NCI-H1092 (cell line): ENCODE measurements around the gene ACTN1.
"Not testable (repeated sequence)": the region's sequence is repeated elsewhere in the genome, so short reads cannot be mapped to it uniquely, and the experiment has no call there.

Experiments
- DNase-seq: peaks from one replicate; lab custom pipeline; 2025; lab: John Stamatoyannopoulos, UW

The ACTN1 gene

GRCh38 chr14:68986926-68987652 lies 8.0 kb upstream of the ACTN1 start:
- DNase-seq: no peak

DNA sequence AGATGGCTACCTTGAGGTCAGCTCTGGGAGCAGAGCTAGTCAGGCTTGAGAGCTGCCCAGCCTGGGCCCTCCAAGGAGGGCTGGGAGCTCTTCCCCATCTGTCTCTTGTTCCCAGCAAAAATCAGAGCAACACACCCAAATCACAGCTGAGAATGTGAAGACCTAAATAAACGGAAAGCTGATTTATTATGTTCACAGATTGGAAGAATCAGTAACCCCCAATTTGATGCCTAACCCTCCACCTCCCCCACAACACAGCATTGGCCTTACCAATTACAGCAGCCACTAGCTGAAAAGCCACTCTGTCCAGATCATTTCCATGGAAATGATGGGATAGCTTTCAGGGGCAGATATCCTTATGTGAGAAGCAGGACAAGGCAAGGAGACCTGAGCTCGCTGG lies 7.1 kb upstream of the ACTN1 start:
- DNase-seq: no peak

DNA sequence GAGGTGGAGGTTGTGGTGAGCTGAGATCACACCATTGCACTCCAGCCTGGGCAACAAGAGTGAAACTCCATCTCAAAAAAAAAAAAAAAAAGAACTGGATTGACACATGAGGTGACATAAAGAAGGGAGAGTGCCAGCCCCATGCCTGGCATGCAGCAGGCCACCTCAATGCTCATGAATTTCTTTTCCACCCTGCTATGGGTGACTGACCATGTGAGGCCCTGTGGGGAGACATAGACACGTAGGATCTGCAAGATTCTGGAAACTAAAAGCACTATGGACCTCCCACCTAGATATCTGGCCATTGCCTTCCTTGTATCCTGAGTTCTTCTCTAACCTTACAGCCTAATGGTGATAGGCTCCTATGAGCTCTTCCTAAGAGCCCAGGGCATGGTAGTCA lies 5.6 kb upstream of the ACTN1 start:
- DNase-seq: no peak

- no peak for DNase-seq
Measured at GRCh38 chr14:68983191-68983590, 4.1 kb upstream of the ACTN1 start.

GRCh38 chr14:68982581-68982980 lies 3.5 kb upstream of the ACTN1 start:
- DNase-seq: no peak

DNA sequence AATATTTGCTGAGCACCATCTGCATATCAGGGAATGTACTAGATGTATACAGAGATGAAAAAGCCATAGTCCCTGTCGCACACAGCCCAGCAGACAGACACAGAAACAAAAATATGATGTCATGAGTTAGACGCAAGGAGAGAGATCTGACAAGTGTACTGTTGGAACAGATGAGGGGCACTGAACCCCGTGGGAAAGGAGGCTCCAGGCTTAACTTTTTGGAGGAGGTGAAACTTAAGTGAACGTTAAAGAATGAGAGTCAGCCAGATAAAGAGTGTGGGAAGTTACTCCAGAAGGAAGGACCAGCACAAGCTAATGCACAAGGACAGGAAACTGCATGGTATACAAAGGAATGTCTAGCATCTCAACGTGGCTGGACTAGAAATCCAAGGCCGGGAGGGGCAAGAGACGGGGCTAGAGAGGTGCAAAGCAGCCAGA lies 2.5 kb upstream of the ACTN1 start:
- DNase-seq: no peak

GRCh38 chr14:68981139-68981538 lies 2.0 kb upstream of the ACTN1 start:
- no peak for DNase-seq

DNA sequence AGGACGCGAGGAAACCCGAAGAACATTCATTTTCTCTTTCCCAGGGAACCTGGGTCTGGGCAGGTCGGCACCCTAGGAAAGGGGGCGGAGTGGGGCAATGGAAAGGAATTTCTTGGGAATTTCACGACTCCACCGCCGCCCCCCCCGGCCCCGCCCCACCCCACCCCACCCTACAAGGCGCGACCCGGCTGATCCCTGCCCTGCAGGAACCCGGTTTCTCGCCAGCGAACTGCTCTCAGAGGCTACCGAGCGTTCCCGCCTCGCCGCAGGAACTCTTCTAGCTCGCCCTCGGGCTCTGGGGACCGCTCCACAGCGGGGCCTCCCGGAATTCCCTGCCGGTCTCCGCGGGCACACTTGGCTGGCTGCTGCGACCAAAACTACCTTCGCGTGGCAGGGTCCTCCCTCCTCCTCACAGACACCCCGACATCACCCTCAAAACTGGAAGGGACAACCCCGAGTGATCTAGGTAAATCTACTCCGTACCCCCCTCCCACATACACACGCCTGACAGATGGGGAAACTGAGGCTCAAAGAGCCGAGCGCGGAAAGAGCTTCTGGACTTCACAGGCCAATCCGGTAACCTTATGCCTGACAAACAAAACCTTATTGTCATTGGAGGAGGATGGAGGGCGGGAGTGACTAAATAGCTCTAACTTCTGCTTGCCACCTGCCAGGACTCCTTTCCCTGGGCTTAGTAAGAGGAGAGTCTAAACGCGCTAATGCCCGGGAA lies 785 bp upstream of the ACTN1 start:
- peak; percentile 13 for DNase-seq

DNA sequence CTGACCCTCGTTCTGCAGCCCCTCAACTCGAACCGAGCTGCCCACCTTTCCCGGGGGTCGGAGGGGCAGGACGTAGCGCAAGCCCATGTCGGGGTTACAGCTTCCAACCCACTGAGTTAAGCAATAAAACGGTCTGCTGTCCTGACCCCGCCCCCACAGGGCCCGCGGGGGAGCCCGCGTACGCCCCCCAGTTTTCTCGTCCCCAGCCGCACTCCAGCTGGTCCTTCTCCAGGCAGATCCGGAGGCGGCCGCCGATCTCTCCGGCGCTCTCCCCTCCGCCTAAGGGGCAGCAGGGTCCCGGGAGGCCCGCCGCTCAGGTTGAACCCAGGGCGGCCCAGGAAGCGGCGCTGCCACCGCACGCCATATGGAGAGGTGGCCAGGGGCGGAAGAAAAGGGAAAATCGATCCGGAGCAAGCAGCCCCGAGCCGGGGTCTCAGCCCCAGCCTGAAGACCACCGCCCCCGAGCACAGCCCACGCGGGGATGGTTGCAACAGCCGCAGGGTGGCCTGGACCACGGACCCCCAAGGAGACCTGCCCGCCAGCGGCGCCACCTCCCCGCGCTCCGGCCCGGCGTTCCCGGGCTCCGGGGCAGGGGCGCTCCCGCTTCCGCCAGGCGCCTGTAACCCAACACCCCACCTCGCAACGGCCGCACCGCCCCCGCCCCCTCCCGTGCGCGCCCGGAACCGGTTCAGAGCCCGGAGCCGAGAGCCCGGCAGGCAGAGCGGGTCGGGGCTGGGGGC lies 760 bp downstream of the ACTN1 start:
- DNase-seq: peak; percentile 43

DNA sequence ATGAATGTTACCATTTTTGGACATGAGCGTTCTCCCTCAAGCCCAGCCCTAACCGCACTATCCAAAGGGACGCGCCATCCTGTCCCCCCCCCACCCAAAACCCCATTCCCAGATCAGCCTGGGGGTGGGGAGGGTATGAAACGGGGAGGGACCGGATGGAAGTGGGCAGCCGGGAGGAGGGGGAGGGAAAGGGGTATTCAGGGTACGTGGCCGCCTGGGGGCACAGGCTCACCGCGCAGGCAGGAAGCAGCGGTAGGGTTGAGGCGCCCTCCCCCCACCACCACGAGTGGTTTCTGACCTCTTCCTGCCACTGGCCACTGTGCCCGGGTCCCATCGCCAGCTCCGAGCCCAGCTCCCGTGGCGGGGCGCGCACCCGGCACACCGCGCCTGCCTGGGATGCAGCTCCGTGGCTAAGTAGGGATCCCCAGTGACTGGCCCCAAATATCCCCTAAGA lies 1.4 kb downstream of the ACTN1 start:
- DNase-seq: peak; percentile 12

- no peak for DNase-seq
Measured at GRCh38 chr14:68977180-68977717, 1.9 kb downstream of the ACTN1 start.

DNA sequence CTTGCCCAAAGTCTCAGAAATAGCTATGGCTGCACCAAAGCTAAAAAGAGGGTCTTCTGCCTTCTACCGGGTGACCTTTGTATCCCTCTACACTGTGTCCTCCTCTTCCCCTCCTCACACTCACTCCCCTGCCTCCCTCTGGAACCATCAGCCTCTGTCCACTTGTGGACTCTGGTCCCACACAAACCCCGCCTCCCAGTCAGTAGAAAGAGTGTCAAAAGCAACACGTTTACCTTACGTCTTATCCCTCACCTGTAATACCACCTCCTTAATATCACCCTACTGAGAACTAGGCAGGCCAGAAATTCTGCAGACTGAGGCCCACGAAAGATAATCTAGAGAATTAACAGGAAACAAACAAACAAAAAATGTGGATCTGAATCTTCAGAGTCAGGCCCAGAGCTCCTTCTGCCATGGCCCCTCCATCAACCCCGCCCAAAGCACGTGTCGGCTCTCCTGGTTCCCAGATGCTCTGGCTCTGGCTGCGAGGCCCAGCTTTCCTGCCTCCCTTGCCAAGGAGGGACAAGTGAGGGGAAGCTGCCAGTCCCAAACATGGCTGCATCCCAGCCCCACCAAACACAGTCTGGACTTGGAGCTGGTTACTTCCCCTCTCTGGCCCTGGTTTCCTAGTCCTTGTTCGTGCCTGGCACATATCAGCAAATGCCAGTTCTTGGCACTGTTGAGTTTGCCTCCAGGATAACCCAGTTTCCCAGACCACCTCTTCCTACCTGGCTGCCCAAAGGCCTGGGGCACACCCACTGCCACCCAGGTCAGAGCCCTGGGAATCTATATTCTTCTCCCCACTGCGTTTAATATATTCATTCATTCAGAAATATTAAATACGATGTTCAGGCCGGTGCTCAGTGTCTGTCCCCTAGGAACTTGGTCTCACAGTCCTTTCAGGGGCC lies 2.7 kb downstream of the ACTN1 start:
- DNase-seq: no peak

DNA sequence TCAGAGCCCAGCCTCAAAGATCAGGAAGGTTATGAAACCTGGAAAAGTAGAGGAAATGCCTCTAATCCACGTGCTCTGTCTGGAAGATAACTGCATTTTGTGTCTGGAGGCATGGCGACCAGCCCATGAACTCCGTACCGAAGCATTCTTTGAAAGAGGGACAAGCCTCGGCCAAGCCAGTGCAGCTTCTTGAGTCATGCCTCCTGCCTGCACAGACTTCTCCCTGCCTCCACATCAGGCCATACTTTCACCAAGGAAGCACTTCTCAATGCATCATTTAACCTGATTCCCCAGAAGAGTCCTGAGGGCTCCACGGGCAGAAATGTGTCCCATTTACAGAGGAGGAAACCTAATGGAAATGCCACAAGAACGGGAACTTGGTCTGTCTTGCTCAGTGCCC lies 3.4 kb downstream of the ACTN1 start:
- no peak for DNase-seq

GRCh38 chr14:68974759-68975347 lies 4.2 kb downstream of the ACTN1 start:
- no peak for DNase-seq

- DNase-seq: no peak
Measured at GRCh38 chr14:68973639-68974038, 5.5 kb downstream of the ACTN1 start.

DNA sequence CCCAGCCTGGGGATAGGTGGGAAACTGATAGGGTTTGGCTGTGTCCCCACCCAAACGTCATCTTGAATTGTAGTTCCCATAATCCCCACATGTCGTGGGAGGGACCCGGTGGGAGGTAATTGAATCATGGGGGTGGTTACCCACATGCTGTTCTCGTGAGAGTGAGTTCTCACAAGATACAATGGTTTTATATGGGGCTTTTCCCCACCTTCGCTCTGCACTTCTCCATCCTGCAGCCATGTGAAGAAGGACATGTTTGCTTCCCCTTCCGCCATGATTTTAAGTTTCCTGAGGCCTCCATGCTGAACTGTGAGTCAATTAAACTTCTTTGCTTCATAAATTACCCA lies 5.9 kb downstream of the ACTN1 start:
- not testable (repeated sequence) for DNase-seq

GRCh38 chr14:68972507-68973218 lies 6.4 kb downstream of the ACTN1 start:
- no peak for DNase-seq

- DNase-seq: no peak
Measured at GRCh38 chr14:68971411-68972035, 7.6 kb downstream of the ACTN1 start.

DNA sequence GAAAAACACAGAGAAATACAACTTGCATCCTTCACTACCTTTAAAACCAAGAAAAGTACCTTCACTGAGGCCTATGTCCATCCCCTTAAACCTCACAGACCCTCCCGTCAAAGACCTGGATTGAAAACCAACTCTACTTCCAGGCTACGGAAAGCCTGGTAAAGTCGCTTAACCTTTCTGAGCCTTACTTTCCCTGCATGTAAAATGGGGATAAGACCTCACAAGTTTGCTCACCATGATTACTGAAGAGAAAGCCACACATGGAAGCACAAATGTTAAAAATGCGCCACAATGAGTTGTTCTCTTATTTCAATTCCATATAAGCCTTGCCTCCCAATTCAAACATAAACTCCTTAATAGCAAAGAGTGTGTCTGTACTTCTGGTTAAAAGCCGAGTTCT lies 8.4 kb downstream of the ACTN1 start:
- no peak for DNase-seq

GRCh38 chr14:68970038-68970612 lies 9.0 kb downstream of the ACTN1 start:
- DNase-seq: no peak
